ENCODE results near the gene SPG21. TPM values are rescaled to one million over a fixed set of nuclear protein-coding genes. Genes with fewer than 3 reads are reported as not detected.

SPG21 gene
- total and polyA plus RNA-seq, 10 donors = 48.9 to 101 (median 80.6) TPM

GRCh38 chr15:64934023-64934422 is 55.7 kb downstream of the SPG21 start:
- Histone ChIP-seq H3K9me3 (no peaks in the 10 kb centered on the region), H3K4me1 (peaks cover 0 to 5% (median 0%) of the 10 kb centered on the region in 6 donors), H3K36me3 (peaks cover 0 to 87% (median 28%) of the 10 kb centered on the region in 6 donors), H3K27ac (no peak overlapping the region), H3K27me3 (replicated peaks in 1 of 7) (no peaks in the 10 kb centered on the region), H3K4me3 (no peak overlapping the region)
- TF ChIP-seq POLR2A (IDR thresholded peaks at IDR 0.05) = no peak
- TF ChIP-seq POLR2AphosphoS5 (IDR thresholded peaks at IDR 0.05) = no peak
- TF ChIP-seq CTCF (IDR thresholded peaks at IDR 0.05 in 8 of 11, conservative IDR thresholded peaks at IDR 0.05 in 3 of 11) = no peak
- DNase-seq = no peak
- WGBS, 5 donors = 93 to 98% (median 97%) methylated on average over 11 of the region's 11 CpGs
- intact Hi-C loops (cut with DNase I; ENCODE audit: low total_unique reads) = no loop called here

- intact Hi-C loops (cut with DNase I; ENCODE audit: low total_unique reads) = no loop called here
- H3K4me3 ChIP-seq = no peak overlapping the region
- H3K4me1 ChIP-seq = peaks cover 0 to 20% (median 2%) of the 10 kb centered on the region in 6 donors
- no peak overlapping the region for H3K27ac ChIP-seq
- TF ChIP-seq POLR2A (IDR thresholded peaks at IDR 0.05) (no peak), POLR2AphosphoS5 (IDR thresholded peaks at IDR 0.05) (no peak)
- H3K27me3 ChIP-seq (replicated peaks in 1 of 7) = no peaks in the 10 kb centered on the region
- peaks cover 0 to 95% (median 31%) of the 10 kb centered on the region in 6 donors for H3K36me3 ChIP-seq
- WGBS, 5 donors = 90 to 100% (median 93%) methylated on average over 2 to 8 of the region's 8 CpGs
- no peak for DNase-seq
- no peaks in the 10 kb centered on the region for H3K9me3 ChIP-seq
Observed at GRCh38 chr15:64931381-64931780, 58.3 kb downstream of the SPG21 start.

GRCh38 chr15:64930778-64931371 is 58.8 kb downstream of the SPG21 start:
- H3K36me3 ChIP-seq = peaks cover 0 to 95% (median 32%) of the 10 kb centered on the region in 6 donors
- WGBS, 5 donors = 63 to 77% (median 71%) methylated on average over 6 to 11 of the region's 11 CpGs
- intact Hi-C loops (cut with DNase I; ENCODE audit: low total_unique reads) = no loop called here
- no peaks in the 10 kb centered on the region for H3K9me3 ChIP-seq
- no peak for DNase-seq
- H3K27ac ChIP-seq = peak overlapping the region in 1 of 8 donors; percentile 18
- no peak overlapping the region for H3K4me3 ChIP-seq
- H3K4me1 ChIP-seq = peaks cover 0 to 20% (median 2%) of the 10 kb centered on the region in 6 donors
- TF ChIP-seq POLR2A (IDR thresholded peaks at IDR 0.05) (no peak), CTCF (IDR thresholded peaks at IDR 0.05 in 8 of 11, conservative IDR thresholded peaks at IDR 0.05 in 3 of 11) (no peak), POLR2AphosphoS5 (IDR thresholded peaks at IDR 0.05) (no peak)
- H3K27me3 ChIP-seq (replicated peaks in 1 of 7) = no peaks in the 10 kb centered on the region

- Histone ChIP-seq H3K27ac (peak overlapping the region in 1 of 8 donors; percentile 18), H3K4me1 (peaks cover 0 to 25% (median 4%) of the 10 kb centered on the region in 6 donors), H3K4me3 (no peak overlapping the region), H3K36me3 (peaks cover 0 to 95% (median 28%) of the 10 kb centered on the region in 6 donors), H3K27me3 (replicated peaks in 1 of 7) (no peaks in the 10 kb centered on the region), H3K9me3 (no peaks in the 10 kb centered on the region)
- intact Hi-C loops (cut with DNase I; ENCODE audit: low total_unique reads) = no loop called here
- DNase-seq = no peak
- 79 to 91% (median 89%) methylated on average over 10 of the region's 10 CpGs for WGBS, 5 donors
- TF ChIP-seq POLR2AphosphoS5 (IDR thresholded peaks at IDR 0.05) = no peak
- no peak for TF ChIP-seq CTCF (IDR thresholded peaks at IDR 0.05 in 8 of 11, conservative IDR thresholded peaks at IDR 0.05 in 3 of 11)
- TF ChIP-seq POLR2A (IDR thresholded peaks at IDR 0.05) = no peak
Observed at GRCh38 chr15:64930019-64930652, 59.6 kb downstream of the SPG21 start.
